HL-60 (cell line): ENCODE results near the gene KIAA0586.

ENCODE experiments used
- CTCF ChIP-seq: IDR thresholded peaks from one replicate; pipeline ENCODE4 v1.5.1; 2011; ENCODE audit warnings: low read length, control low read depth, inconsistent platforms; ENCODE audit not compliant: insufficient read depth
- POLR2AphosphoS5 ChIP-seq: IDR thresholded peaks from 2 replicates; pipeline ENCODE4 v1.6.1; 2012; ENCODE audit warnings: low read depth

- TF ChIP-seq CTCF (no peak), POLR2AphosphoS5 (no peak)
Measured at GRCh38 chr14:58479975-58480374, 52.5 kb downstream of the KIAA0586 start.
